Renal cortex interstitium (tissue), 11 donors: ENCODE data around the gene HINT1. TPM values are rescaled to one million over a fixed set of nuclear protein-coding genes. Genes with fewer than 3 reads are reported as not detected.

Experiments used
- DNase-seq, 11 donors: peaks; one replicate each; pipeline ENCODE4 v3.0.0-alpha.2; 2013; ENCODE audit warnings: low read depth in 9 of 11, low spot score in 4 of 11; ENCODE audit errors: extremely low read depth in 1 of 11
- polyA plus RNA-seq, 3 donors: library from polyadenylated mRNA; unstranded; fragments of 120-200 nt; gene quantifications; one replicate each; pipeline ENCODE4 v1.2.1, GENCODE V29; 2013; ENCODE audit not compliant: insufficient read length in 3 of 3

HINT1 gene
- polyA plus RNA-seq, 3 donors: 362 to 462 (median 438) TPM

DNA sequence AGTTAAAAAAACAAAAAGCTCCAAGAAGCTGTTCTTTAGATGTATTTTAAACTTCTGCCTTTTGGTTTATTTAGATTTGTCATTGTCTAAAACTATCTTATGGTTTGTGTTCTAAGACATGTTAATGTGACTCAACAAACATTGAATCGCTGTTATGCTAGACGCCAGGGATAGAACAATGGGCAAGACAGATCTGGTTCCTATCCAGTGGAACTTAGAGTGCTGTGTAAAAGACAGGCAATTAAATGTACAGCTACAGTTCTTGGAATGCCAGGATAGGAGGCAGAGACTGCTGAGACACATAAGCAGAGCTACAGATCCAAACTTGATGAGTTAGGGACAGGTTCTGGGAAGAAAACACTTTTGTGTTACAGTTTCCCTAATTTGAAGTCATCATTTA lies 28.1 kb upstream of the HINT1 start:
- no peak for DNase-seq

DNA sequence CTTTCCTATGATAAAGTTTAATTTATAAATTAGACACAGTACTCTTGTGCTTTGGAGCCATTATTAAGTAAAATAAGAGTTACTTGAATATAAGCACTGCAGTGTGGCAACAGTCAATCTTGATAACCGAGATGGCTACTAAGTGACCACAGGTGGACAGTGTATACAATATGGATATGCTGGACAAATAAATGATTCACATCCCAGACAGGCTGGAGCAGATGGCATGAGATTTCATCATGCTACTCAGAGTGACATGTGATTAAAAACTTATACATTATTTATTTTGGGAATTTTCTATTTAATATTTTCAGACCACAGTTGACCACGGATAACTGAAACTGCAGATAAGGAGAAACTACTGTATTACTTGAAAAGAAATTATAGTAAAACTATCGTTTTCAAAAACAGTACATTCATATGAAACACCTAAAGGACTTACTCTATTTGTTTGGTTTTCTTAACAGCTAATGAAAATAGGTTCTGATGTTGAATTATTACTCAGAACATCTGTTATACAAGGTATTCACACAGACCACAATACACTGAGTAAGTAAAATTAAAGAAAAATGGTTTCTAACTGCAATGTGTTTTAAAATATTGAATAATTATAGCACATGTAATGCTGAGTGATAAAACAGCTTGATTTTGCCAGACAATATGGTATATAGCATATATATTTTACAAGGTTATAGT lies 21.7 kb upstream of the HINT1 start:
- DNase-seq: no peak

DNA sequence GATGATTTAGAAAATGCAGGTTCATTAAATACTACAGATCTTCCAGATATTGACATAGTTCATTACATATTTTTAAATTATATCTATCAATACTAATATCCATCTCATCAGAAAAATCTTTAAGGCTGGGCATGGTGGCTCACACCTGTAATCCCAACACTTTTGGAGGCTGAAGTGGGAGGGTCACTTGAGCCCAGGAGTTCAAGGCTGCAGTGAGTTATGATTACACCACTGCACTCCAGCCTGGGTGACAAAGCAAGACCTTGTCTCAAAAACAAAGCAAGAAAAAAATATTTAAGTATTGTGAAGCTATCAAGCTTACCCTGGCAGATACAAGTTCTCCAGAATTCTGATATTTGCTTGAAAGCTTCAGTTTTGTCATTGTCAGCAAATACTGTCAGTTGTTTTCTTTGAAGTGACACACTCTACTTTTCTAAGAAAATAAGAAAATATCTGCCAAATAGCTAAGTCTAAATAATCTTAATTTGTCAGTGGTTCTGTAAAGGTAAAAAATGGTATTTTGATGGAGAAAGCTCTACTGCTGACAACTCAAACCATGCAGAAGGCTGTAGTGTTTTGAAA lies 20.6 kb upstream of the HINT1 start:
- no peak for DNase-seq

DNA sequence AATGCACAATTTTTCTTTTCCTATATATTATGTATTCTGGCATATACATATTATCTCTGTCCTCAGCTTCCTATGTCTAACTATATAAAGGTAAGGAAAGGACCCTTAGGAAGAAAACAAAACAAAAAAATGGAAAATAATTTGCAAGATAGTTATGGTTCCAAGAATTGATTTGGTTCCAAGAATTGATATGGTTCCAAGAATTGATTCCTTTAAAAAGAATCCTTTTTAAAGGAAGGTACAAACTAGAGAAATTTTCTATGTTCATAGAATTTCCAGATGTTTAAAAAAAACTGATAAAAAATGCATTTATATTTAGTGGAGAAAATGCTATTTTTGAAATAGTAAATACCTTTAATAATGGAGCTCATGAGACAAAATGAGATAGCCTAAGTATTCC lies 17.8 kb upstream of the HINT1 start:
- DNase-seq: no peak

DNA sequence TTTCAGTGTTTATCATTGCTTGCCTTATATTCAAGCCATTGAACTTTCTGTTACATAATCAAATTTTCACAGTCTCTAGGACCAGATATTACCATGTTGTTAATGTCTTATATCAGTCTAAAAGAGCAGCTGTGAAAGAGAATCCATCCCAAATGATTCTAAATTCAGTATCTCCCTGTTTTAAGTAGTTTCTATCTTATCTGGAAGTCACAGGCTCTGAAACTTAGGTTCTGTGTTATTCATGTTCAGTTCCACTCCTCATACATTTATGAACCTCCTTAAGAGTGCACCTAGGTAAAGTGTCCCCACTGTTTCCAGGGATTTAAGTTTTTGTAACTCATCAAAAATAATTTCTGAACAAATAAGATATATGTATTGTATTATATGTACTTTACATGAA lies 15.4 kb upstream of the HINT1 start:
- DNase-seq: no peak

DNA sequence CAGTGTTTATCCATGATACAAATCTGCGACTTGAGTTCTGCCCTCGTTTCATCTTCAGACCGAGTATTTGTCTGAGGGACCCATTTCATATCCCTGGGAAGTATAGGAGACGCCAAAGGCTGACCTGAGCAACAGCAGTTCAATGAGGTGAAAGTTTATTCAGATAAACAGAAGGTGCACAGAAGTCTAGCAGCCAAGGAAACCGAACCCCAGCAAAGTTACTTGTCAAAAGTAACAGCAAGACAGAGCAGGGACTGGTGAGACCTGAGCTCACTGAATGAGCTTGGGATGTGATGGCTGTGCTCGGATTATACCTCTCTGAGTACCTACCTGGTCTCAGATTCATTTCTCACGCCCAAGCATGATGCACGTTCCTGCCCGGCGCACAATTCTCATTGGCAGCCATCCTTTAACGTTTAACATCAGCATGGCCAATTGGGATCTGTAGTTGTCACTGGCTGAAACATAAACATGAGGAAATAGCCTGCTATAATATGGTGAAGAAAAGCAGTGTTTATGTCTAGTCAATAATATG lies 6.3 kb upstream of the HINT1 start:
- peak in 1 of 11 donors; percentile 6 for DNase-seq

- peak; percentile 94 to 100 (median 98) for DNase-seq
Measured at GRCh38 chr5:131170540-131171275, 5.7 kb upstream of the HINT1 start, which contains the start of gene LYRM7. Gene LYRM7, plus strand, starts transcription at chr5:131170944. Its CDS starts 77 bp downstream, at chr5:131171021.

GRCh38 chr5:131169810-131170539 lies 4.9 kb upstream of the HINT1 start:
- peak in 1 of 11 donors; percentile 10 for DNase-seq

DNA sequence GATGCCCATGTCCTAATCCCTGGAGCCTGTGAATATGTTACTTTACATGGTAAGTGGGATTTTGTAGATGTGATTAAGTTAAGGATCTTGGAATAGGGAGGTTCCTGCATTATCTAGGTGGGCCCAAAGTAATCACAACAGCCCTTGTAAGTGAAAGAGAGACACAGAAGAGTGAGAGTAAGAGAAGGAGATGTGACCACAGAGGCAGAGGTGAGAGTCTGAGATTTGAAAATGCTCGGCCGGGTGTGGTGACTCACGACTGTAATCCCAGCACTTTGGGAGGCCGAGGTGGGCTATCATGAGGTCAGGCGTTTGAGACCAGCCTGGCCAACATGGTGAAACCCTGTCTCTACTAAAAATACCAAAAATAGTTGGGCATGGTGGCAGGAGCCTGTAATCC lies 2.6 kb upstream of the HINT1 start:
- DNase-seq: no peak

- peak in 10 of 11 donors; percentile 28 to 65 (median 54) for DNase-seq
Measured at GRCh38 chr5:131164191-131165118, 601 bp downstream of the HINT1 start.

- DNase-seq: peak in 1 of 11 donors; percentile 6
Measured at GRCh38 chr5:131163276-131164119, 1.6 kb downstream of the HINT1 start.

DNA sequence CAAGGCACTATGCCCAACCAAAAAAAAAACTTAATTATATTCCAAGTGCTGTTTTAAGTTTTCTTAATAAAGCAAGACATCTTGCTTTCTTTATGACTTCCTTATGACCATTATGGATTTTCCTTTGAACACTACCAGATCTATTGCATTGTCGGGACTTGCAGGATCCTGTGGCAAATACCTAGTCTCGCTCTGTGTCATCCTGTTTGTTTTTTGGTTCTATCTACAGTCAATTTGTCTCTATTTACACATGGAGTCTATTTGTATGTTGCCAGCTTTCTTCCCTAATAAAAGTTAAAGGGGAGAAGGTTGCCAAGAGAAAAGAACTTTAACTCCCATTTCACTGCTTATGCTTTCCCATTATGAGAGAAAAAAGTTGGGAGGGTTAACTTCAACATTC lies 4.9 kb downstream of the HINT1 start:
- no peak for DNase-seq

DNA sequence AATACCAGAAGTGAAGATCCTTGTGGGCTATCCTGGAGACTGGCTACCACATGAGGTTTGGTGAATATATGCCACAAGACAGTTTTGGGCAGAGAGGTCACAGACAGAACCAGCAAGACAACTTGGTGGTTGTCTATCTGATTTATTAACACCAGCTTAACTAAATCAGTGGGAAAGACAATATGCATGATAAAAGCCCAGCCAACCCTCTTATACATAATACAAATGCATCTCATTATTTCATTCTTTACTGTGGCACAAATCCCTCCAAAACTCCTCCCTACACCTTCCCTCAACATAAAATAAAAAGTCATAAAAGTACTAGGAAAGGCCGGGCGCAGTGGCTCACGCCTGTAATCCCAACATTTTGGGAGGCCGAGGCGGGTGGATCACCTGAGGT lies 8.1 kb downstream of the HINT1 start:
- no peak for DNase-seq

DNA sequence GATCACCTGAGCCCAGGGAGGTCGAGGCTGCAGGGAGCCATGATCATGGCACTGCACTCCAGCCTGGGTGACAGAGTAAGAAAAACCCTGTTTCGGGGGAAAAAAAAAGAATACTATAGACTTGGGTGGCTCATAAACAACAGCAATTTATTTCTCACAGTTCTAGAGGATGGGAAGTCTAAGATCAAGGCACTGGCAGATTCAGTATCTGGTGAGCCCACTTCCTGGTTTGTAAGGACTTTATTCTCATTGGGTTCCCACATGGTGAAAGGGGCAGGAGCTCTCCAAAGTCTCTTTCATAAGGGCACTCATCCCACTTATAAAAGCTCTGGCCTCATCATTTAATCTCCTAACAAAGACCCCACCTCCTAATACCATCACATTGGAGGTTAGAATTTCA lies 8.7 kb downstream of the HINT1 start:
- no peak for DNase-seq

GRCh38 chr5:131151216-131151615 lies 13.8 kb downstream of the HINT1 start:
- DNase-seq: no peak

GRCh38 chr5:131150408-131150807 lies 14.6 kb downstream of the HINT1 start:
- DNase-seq: no peak

DNA sequence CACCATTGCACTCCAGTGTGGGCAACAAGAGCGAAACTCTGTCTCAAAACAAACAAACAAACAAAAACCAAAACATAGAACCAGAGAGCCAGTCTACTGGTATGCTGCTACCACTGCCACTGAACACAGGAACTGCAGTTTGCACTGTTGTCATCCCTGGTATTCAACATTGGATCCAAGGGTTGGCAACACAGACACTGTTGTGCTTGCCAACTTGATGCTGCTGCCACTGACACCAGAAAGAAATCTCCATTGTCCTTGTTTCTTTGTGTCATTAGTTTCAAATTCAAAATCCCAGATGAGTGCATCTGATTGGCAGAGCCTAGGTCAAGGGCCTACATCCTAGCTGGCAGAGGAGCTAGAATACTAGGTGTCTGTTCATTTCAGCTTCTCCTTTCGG lies 16.2 kb downstream of the HINT1 start:
- no peak for DNase-seq
